H1 (cell line): ENCODE results near the gene HDHD3.

Source experiments
- CHD2 ChIP-seq: IDR thresholded peaks from 2 replicates; pipeline ENCODE4 v1.6.1; 2012; ENCODE audit warnings: low read length, improper control_type of control experiment
- EZH2 ChIP-seq: fragments of 200-600 bp; sonication (generic); IDR thresholded peaks from 2 replicates; pipeline ENCODE4 v1.7.1; 2012; ENCODE audit warnings: low read depth, mild to moderate bottlenecking, moderate library complexity, low read length, inconsistent platforms; ENCODE audit not compliant: severe bottlenecking
- JUN ChIP-seq: IDR thresholded peaks from 2 replicates; pipeline ENCODE4 v1.6.1; 2011; ENCODE audit warnings: low read depth, mild to moderate bottlenecking, improper control_type of control experiment, low read length
- KDM5A ChIP-seq: fragments of 200-600 bp; IDR thresholded peaks from 2 replicates; pipeline ENCODE4 v1.7.1; 2012; ENCODE audit warnings: mild to moderate bottlenecking, low read length, inconsistent platforms, mixed read lengths
- MAFK ChIP-seq: IDR thresholded peaks from 2 replicates; pipeline ENCODE4 v1.6.1; 2012; ENCODE audit warnings: low read depth, mild to moderate bottlenecking, improper control_type of control experiment, low read length
- POLR2A ChIP-seq, 2 experiments: IDR thresholded peaks; 1 replicate in 1 of 2; 2 replicates in 1 of 2; pipeline ENCODE4 v1.6.1; 2011; ENCODE audit warnings: low read depth in 2 of 2, low read length in 2 of 2, mild to moderate bottlenecking in 2 of 2; ENCODE audit errors: control extremely low read depth in 1 of 2
- RXRA ChIP-seq: IDR thresholded peaks from 2 replicates; pipeline ENCODE4 v1.6.1; 2011; ENCODE audit warnings: low read depth, mild to moderate bottlenecking, low read length, moderate library complexity; ENCODE audit not compliant: insufficient read depth
- TAF1 ChIP-seq: IDR thresholded peaks from 2 replicates; pipeline ENCODE4 v1.6.1; 2011; ENCODE audit warnings: mild to moderate bottlenecking, low read depth, low read length
- TF ChIP-seq, protein P1 (sequence below): IDR thresholded peaks from 2 replicates; pipeline ENCODE4 v1.6.1; 2011; ENCODE audit warnings: low read length, improper control_type of control experiment
- TF ChIP-seq, protein P2 (sequence below), 3 experiments: IDR thresholded peaks; 1 replicate in 2 of 3; 2 replicates in 1 of 3; pipeline versions ENCODE4 v1.5.1 to v1.6.1; 2011; ENCODE audit warnings: low read length in 3 of 3, mild to moderate bottlenecking in 3 of 3, inconsistent platforms in 2 of 3, low read depth in 1 of 3, moderate library complexity in 1 of 3; ENCODE audit not compliant: insufficient read depth in 1 of 3; ENCODE audit errors: control extremely low read depth in 1 of 3
- TF ChIP-seq, protein P3 (sequence below): IDR thresholded peaks from 2 replicates; pipeline ENCODE4 v1.6.1; 2012; ENCODE audit warnings: inconsistent platforms

DNA sequence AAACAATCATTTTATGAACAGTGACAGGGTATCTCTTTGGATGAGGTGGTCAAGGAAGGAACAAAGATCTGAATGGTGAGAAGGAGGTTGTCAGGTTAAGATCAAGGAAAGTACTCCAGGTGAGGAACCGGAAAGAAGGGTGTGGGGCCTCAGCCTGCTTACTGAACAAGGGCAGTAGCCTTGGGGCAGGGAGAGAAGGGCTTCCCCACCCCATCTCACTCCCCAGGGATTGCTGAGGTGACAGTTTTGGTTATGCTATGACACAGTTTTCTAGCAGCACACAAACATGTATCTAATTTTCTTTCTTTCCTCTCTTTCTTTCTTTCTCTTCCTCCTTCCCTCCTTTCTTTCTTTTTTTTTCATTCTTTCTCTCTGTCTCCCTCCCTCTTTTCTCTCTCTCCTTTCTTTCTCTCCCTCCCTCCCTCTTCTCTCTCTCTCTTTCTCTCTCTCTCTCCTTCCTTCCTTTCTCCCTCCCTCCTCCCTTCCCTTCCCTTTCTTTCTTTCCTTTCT lies 4.1 kb upstream of the HDHD3 start:
- TF ChIP-seq RXRA (no peak), POLR2A (IDR thresholded peaks at IDR 0.05; ENCODE audit: control extremely low read depth in 1 of 2, low read depth in 2 of 2, low read length in 2 of 2) (no peak), TAF1 (no peak), EZH2 (no peak), CHD2 (no peak), JUN (no peak), MAFK (no peak), KDM5A (no peak)
- TF ChIP-seq, protein P1, sequence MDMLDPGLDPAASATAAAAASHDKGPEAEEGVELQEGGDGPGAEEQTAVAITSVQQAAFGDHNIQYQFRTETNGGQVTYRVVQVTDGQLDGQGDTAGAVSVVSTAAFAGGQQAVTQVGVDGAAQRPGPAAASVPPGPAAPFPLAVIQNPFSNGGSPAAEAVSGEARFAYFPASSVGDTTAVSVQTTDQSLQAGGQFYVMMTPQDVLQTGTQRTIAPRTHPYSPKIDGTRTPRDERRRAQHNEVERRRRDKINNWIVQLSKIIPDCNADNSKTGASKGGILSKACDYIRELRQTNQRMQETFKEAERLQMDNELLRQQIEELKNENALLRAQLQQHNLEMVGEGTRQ = no peak
- TF ChIP-seq, protein P2, sequence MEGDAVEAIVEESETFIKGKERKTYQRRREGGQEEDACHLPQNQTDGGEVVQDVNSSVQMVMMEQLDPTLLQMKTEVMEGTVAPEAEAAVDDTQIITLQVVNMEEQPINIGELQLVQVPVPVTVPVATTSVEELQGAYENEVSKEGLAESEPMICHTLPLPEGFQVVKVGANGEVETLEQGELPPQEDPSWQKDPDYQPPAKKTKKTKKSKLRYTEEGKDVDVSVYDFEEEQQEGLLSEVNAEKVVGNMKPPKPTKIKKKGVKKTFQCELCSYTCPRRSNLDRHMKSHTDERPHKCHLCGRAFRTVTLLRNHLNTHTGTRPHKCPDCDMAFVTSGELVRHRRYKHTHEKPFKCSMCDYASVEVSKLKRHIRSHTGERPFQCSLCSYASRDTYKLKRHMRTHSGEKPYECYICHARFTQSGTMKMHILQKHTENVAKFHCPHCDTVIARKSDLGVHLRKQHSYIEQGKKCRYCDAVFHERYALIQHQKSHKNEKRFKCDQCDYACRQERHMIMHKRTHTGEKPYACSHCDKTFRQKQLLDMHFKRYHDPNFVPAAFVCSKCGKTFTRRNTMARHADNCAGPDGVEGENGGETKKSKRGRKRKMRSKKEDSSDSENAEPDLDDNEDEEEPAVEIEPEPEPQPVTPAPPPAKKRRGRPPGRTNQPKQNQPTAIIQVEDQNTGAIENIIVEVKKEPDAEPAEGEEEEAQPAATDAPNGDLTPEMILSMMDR (IDR thresholded peaks at IDR 0.05; ENCODE audit: control extremely low read depth in 1 of 3, insufficient read depth in 1 of 3, low read depth in 1 of 3, low read length in 3 of 3) = no peak
- TF ChIP-seq, protein P3, sequence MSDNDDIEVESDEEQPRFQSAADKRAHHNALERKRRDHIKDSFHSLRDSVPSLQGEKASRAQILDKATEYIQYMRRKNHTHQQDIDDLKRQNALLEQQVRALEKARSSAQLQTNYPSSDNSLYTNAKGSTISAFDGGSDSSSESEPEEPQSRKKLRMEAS = no peak
